ENCODE results near the gene FAM9A.
"Not testable (repeated sequence)": the region's sequence is repeated elsewhere in the genome, so short reads cannot be mapped to it uniquely, and the experiment has no call there.

FAM9A gene

GRCh38 chrX:8800351-8800750, 832 bp downstream of the FAM9A start:
- not testable (repeated sequence) for H2AFZ ChIP-seq (ENCODE audit: low read depth, low read length); H2BK15ac ChIP-seq (ENCODE audit: low read depth, poor library complexity, severe bottlenecking); H2BK120ac ChIP-seq (ENCODE audit: low read depth, low read length); H4K91ac ChIP-seq (ENCODE audit: low read length); H3K27ac ChIP-seq (ENCODE audit: low read length, poor library complexity, severe bottlenecking); H4K8ac ChIP-seq (ENCODE audit: low read length); H3K79me1 ChIP-seq (replicated peaks; ENCODE audit: low read length, poor library complexity, severe bottlenecking); H3K14ac ChIP-seq (ENCODE audit: low read length in 2 of 2); H3K4me3 ChIP-seq (ENCODE audit: insufficient read depth in 1 of 2, low read depth in 1 of 2, low read length in 2 of 2); H3K4ac ChIP-seq (ENCODE audit: low read depth in 1 of 2, low read length in 2 of 2); H3K9me3 ChIP-seq (ENCODE audit: control insufficient read depth, low read length); H3K36me3 ChIP-seq (ENCODE audit: control insufficient read depth in 1 of 2, insufficient read depth in 2 of 2, low read depth in 1 of 2, low read length in 2 of 2); DNase-seq; H3K4me1 ChIP-seq (ENCODE audit: control insufficient read depth, insufficient read depth, low read depth, low read length); H3K4me2 ChIP-seq (ENCODE audit: low read length, poor library complexity, severe bottlenecking); H2BK12ac ChIP-seq (ENCODE audit: low read length in 2 of 2); H3K9ac ChIP-seq (ENCODE audit: low read length); H3K23ac ChIP-seq (ENCODE audit: low read length in 2 of 2); H2AK5ac ChIP-seq (ENCODE audit: low read length, severe bottlenecking); H3K18ac ChIP-seq (ENCODE audit: low read depth in 1 of 2, low read length in 2 of 2); H2BK5ac ChIP-seq (ENCODE audit: low read depth, low read length, poor library complexity, severe bottlenecking); H3K27me3 ChIP-seq (ENCODE audit: control insufficient read depth in 1 of 2, insufficient read depth in 1 of 2, low read length in 2 of 2)
- WGBS: 100% methylated on average over 4 of the region's 15 CpGs

DNA sequence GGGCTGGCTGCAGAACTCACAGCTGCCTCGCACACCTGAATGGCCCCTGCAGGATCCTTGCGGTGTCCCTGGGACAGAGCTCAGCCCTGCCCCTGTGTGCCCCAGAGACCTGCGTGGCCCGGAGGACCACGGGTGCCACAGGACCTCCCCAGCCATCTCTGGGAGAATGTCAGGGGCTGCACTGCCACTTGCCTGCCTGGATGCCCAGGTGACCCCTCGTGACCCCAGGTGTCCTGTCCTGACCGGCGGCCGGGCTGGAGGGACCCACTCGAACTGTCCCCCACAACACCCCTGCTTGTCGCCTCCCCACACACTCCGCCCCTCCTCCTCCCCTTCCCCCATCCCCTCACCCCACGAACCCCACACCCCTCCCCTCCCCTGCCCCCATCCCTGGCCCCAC, 1.9 kb downstream of the FAM9A start:
- H3K36me3 ChIP-seq (ENCODE audit: control insufficient read depth in 1 of 2, insufficient read depth in 2 of 2, low read depth in 1 of 2, low read length in 2 of 2); H2BK120ac ChIP-seq (ENCODE audit: low read depth, low read length); H3K27me3 ChIP-seq (ENCODE audit: control insufficient read depth in 1 of 2, insufficient read depth in 1 of 2, low read length in 2 of 2); H3K4me2 ChIP-seq (ENCODE audit: low read length, poor library complexity, severe bottlenecking); H3K9ac ChIP-seq (ENCODE audit: low read length); H2AFZ ChIP-seq (ENCODE audit: low read depth, low read length); H2AK5ac ChIP-seq (ENCODE audit: low read length, severe bottlenecking); H3K18ac ChIP-seq (ENCODE audit: low read depth in 1 of 2, low read length in 2 of 2); H2BK12ac ChIP-seq (ENCODE audit: low read length in 2 of 2); H3K4me1 ChIP-seq (ENCODE audit: control insufficient read depth, insufficient read depth, low read depth, low read length); H4K91ac ChIP-seq (ENCODE audit: low read length); H3K4me3 ChIP-seq (ENCODE audit: insufficient read depth in 1 of 2, low read depth in 1 of 2, low read length in 2 of 2); H3K23ac ChIP-seq (ENCODE audit: low read length in 2 of 2); H3K9me3 ChIP-seq (ENCODE audit: control insufficient read depth, low read length); H2BK15ac ChIP-seq (ENCODE audit: low read depth, poor library complexity, severe bottlenecking); DNase-seq; H2BK5ac ChIP-seq (ENCODE audit: low read depth, low read length, poor library complexity, severe bottlenecking); H4K8ac ChIP-seq (ENCODE audit: low read length); H3K14ac ChIP-seq (ENCODE audit: low read length in 2 of 2); H3K79me1 ChIP-seq (replicated peaks; ENCODE audit: low read length, poor library complexity, severe bottlenecking); H3K27ac ChIP-seq (ENCODE audit: low read length, poor library complexity, severe bottlenecking); H3K4ac ChIP-seq (ENCODE audit: low read depth in 1 of 2, low read length in 2 of 2): not testable (repeated sequence)
- WGBS: 100% methylated on average over 6 of the region's 13 CpGs

DNA sequence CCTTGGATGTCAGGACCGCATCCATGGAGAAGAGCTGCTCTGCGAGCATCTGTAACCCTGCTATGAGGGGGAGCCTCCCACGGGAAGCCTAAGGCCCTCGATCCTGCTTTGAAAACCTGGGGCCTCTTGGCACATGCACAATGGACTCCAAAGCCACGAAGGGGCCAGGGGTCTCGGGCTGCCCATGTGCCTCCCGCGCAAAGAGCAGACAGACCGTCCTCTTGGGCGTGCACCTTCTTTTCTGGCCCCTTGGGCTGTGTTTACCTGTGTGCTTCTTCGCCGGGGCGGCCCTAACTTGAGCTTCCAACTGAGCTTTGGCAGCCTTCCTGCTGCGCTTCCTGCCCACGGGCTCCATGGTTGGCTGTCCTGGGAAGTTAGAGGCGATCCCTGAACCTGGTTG, 2.5 kb downstream of the FAM9A start:
- not testable (repeated sequence) for H3K36me3 ChIP-seq (ENCODE audit: control insufficient read depth in 1 of 2, insufficient read depth in 2 of 2, low read depth in 1 of 2, low read length in 2 of 2); H2BK15ac ChIP-seq (ENCODE audit: low read depth, poor library complexity, severe bottlenecking); H2BK12ac ChIP-seq (ENCODE audit: low read length in 2 of 2); H2BK120ac ChIP-seq (ENCODE audit: low read depth, low read length); H3K4me1 ChIP-seq (ENCODE audit: control insufficient read depth, insufficient read depth, low read depth, low read length); H2AFZ ChIP-seq (ENCODE audit: low read depth, low read length); H3K27me3 ChIP-seq (ENCODE audit: control insufficient read depth in 1 of 2, insufficient read depth in 1 of 2, low read length in 2 of 2); H3K18ac ChIP-seq (ENCODE audit: low read depth in 1 of 2, low read length in 2 of 2); H3K4ac ChIP-seq (ENCODE audit: low read depth in 1 of 2, low read length in 2 of 2); H4K8ac ChIP-seq (ENCODE audit: low read length); H2AK5ac ChIP-seq (ENCODE audit: low read length, severe bottlenecking); H3K27ac ChIP-seq (ENCODE audit: low read length, poor library complexity, severe bottlenecking); H3K23ac ChIP-seq (ENCODE audit: low read length in 2 of 2); H3K9me3 ChIP-seq (ENCODE audit: control insufficient read depth, low read length); H3K4me2 ChIP-seq (ENCODE audit: low read length, poor library complexity, severe bottlenecking); H3K79me1 ChIP-seq (replicated peaks; ENCODE audit: low read length, poor library complexity, severe bottlenecking); H4K91ac ChIP-seq (ENCODE audit: low read length); H2BK5ac ChIP-seq (ENCODE audit: low read depth, low read length, poor library complexity, severe bottlenecking); DNase-seq; H3K4me3 ChIP-seq (ENCODE audit: insufficient read depth in 1 of 2, low read depth in 1 of 2, low read length in 2 of 2); H3K14ac ChIP-seq (ENCODE audit: low read length in 2 of 2); H3K9ac ChIP-seq (ENCODE audit: low read length)
- WGBS: 96% methylated on average over 7 of the region's 16 CpGs

DNA sequence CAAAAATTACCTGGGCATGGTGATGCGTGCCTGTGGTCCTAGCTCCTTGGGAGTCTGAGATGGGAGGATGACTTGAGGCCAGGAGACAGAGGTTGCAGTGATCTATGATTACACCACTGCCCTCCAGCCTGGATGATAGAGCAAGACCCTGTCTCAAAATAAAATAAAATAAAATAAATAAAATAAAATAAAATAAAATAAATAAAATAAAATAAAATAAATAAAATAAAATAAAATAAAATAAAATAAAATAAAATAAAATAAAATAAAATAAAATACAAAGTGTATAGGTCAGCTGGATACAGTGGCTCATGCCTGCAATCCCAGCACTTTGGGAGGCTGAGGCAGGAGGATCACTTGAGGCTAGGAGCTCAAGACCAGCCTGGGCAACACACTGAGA, 14.1 kb downstream of the FAM9A start:
- H3K14ac ChIP-seq (ENCODE audit: low read length in 2 of 2); H3K23ac ChIP-seq (ENCODE audit: low read length in 2 of 2); H3K4me1 ChIP-seq (ENCODE audit: control insufficient read depth, insufficient read depth, low read depth, low read length); H3K27me3 ChIP-seq (ENCODE audit: control insufficient read depth in 1 of 2, insufficient read depth in 1 of 2, low read length in 2 of 2); DNase-seq; H3K27ac ChIP-seq (ENCODE audit: low read length, poor library complexity, severe bottlenecking); H3K36me3 ChIP-seq (ENCODE audit: control insufficient read depth in 1 of 2, insufficient read depth in 2 of 2, low read depth in 1 of 2, low read length in 2 of 2); H2AFZ ChIP-seq (ENCODE audit: low read depth, low read length); H3K9me3 ChIP-seq (ENCODE audit: control insufficient read depth, low read length); H2BK12ac ChIP-seq (ENCODE audit: low read length in 2 of 2); H3K9ac ChIP-seq (ENCODE audit: low read length); H3K4ac ChIP-seq (ENCODE audit: low read depth in 1 of 2, low read length in 2 of 2); H2BK5ac ChIP-seq (ENCODE audit: low read depth, low read length, poor library complexity, severe bottlenecking); H3K79me1 ChIP-seq (replicated peaks; ENCODE audit: low read length, poor library complexity, severe bottlenecking); H3K4me3 ChIP-seq (ENCODE audit: insufficient read depth in 1 of 2, low read depth in 1 of 2, low read length in 2 of 2); H2BK120ac ChIP-seq (ENCODE audit: low read depth, low read length); H2AK5ac ChIP-seq (ENCODE audit: low read length, severe bottlenecking); H2BK15ac ChIP-seq (ENCODE audit: low read depth, poor library complexity, severe bottlenecking); H4K91ac ChIP-seq (ENCODE audit: low read length); H3K4me2 ChIP-seq (ENCODE audit: low read length, poor library complexity, severe bottlenecking); H4K8ac ChIP-seq (ENCODE audit: low read length); H3K18ac ChIP-seq (ENCODE audit: low read depth in 1 of 2, low read length in 2 of 2): not testable (repeated sequence)
- WGBS: no CpG with 5 or more reads among the region's 1 CpG

All from mesenchymal stem cell (in vitro differentiated cells and primary cell).